HG02763 (cell line): ENCODE results near the gene NLGN1.

Source experiments
- ATAC-seq: cut with Tn5 transposase; IDR thresholded peaks from one replicate; pipeline ENCODE4 v1.9.1; 2021; ENCODE audit warnings: mild to moderate bottlenecking, moderate library complexity; ENCODE audit not compliant: unreplicated experiment

Gene NLGN1

DNA sequence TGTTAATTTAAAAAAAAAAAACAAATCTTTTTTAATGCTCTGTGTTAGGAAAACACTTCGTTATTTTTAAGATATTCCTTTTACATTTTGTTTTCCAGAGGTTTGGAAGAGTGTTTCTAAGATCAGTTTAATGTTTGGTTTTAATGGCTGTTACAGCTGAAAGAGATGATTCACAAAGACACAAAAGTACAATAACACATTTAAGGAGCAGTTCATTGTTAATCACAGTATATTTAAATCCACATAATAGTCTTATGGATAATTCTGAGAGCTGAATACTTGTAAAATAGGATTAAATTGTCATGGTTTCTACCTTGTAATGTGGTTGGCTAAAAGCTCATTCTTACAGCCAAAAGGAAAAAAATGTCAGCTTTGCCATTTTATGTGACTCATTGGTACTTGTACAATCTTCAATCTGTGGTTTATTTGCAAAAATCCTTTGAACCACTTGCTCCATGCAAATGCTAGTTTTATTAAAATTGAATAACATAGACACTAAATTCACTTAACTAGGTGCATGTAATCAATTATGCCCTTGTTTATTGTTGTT, 426.4 kb downstream of the NLGN1 start:
- no peak for ATAC-seq

DNA sequence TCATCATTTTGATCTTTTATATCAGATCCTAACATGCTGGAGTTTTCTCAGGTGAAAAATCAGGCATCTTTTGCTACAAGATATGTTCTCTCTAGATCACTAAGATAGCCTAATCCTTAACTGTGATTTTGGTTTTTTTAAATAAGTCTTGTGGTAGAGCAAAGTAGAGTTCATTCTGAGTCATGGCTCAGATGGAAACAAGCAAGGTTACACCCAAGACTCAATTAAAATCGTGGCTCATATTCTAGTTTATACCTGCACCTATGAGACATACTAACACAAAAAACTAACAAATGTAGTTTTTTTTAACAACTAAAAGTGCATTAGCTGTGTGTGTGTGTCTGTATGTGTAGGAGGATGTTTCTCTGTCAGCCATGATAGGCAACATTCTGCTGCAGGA, 428.2 kb downstream of the NLGN1 start:
- ATAC-seq, result no peak

DNA sequence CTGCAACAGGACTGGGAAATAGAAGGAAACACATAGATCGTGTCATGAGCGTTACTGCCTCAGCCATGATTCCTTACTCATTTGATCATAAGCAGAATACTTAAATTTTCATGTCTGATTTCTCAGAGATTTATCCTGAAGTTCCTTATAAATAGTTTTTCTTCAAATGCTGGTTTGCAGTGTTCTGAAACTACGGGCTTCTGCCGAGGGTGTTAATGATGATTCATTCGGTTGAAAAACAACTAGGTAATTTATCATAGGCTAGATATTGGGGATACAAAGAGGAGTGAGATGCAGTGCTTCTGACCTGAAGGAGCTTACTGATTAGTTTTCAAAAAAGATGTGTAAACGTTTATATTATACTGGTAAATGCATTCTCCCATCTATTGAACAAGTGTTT, 428.9 kb downstream of the NLGN1 start:
- ATAC-seq, result no peak

DNA sequence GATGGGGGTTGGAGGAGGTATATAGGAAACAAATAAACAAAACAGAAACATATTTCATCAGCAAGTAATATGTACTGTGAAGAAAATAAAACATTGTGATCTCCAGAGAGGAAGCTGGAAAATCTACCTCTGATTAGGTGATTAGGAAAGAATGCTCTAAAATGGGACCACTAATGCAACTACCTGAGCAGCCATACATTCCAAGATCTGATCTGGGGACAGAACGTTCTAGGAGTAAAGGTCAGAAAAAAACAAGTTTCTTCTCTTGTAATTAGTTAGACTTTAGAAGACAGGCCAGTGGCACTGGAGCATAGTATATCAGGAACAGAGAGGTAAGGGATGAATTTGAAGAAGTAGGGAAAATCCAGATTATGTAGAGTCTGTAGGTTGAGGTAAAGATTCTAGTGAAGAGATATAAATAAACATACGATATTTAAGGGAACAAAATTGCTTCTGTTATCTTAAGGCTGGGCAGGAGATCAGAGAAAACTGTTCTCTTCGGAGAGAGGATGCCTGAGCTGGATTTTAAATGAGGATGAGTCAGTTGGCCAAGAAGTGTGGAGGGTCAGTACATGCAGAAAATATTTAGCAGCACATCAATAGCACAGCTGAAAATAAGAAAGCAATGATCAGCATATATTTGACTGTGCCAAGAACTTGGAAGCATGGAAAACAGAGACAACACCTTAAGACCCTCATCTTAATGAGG, 429.5 kb downstream of the NLGN1 start:
- no peak for ATAC-seq

DNA sequence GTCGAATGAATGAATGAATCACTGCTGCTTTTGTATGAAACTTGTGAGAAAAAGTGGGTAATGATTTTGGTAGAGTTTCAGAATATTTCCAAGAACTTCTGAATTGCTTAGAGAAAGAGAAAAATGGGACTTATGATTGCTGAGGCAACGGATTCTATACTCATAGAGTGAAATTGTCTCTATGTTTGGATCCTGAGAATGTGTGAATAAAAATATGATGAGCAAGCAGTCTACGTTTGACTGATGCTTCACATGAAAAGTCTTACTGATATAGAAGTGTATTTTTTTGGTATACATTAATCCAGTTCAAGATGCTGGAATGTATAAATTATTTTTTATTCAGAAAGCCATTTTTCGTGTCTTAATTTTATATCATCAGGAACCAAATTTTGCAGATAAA, 441.1 kb downstream of the NLGN1 start:
- ATAC-seq, result no peak

DNA sequence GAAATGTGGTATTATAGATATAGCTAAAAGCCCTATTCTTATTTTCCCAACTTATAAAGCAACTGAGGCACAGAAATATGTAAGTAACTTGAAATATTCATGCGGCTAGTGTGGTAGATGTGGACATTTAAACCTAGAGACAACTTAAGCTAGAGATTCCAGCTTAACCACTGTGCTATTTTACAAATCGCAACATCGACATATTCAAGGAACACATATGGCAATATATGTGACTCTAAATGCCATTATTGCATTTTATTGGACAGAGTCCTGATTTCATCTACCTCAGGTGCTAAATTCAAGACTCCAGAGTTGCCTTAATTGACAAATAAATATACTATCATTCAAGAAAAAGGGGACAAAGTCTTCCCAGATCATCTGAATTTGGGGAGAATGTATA, 442.3 kb downstream of the NLGN1 start:
- no peak for ATAC-seq

DNA sequence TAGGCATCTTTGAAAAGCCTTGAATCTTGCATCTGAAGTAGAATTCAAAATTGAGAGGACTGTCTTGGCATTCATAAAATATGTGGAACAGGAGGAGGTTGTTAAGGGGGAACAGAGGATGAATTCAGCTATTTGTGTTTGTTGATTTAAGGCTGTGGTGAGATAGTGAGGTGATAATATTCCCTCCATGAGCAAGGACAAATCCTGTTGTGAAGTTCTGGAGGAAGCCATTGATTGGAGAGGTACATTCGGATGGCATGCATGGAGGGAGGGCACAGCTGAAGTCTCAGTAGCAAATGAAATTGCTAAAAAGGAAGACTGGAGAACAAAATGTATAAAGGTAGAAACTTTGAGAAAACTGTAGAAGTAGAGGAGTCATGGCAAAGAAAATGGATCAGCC, 443.8 kb downstream of the NLGN1 start:
- ATAC-seq, result no peak

DNA sequence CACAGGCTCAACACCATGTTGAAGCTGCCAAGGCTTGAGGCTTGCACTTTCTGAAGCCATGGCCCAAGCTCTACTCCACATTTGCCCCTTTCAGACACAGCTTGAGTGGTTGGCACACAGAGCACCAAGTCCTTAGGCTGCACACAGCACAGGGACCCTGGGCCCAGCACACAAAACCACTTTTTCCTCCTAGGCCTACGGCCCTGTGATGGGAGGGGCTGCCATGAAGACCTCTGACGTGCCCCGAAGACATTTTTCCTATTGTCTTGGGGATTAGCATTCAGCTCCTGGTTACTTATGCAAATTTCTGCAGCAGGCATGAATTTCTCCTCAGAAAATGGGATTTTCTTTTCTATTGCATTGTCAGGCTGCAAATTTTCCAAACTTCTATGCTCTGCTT, 445.5 kb downstream of the NLGN1 start:
- no peak for ATAC-seq

DNA sequence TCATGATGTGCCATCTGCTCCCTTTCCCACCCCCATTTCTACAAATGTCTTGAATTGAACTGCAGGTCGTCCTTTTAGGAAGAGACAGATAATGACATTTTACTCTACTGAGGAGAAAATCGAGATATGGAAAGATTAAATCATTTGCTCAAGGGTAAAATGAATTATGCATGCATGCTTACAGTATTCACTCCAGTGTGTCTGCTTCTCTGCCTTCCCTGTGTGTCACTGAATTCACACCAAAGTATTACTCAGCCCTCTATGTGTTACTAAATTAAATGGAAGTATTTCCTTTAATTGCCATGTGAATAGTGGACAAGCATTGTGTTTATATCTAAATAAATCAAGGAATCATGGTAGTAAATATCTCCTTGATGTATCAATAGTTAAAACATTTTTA, 449.0 kb downstream of the NLGN1 start:
- no peak for ATAC-seq

DNA sequence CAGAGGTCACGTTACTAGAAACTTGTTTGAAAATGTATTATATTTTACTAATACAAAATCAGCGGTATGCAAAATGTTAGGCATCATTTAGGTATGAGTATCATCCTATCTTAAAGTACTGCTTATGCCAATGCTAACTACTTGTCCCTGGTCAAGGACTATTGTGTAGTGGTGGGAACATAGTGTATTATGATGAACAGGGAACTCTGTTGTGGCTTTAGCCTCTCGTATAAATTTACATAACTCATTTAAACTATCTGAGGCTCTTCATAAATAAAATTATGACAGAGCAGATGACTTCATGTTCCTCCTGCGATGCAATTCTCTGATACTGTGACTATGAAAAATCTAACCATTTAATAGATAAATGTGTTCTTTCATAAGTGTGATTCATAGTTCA, 451.9 kb downstream of the NLGN1 start:
- no peak for ATAC-seq

DNA sequence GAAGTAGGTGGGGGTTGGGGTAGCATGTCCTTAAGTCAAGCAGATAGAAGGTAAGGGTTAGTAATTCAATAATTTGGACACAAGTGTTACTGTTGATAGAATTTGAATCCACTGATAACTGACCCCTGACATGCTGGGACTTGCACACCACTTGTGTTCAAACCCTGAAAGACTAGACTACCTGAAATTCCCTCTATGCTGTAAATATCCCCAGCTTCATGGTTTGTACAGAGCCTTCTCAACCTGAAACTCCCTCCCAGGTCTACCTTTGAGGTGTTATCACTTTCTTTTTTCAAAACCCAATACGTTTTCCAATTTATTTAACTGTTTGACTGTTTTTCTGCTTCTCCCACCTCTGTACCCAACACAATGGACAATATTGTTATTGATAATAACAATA, 459.6 kb downstream of the NLGN1 start:
- ATAC-seq, result no peak

DNA sequence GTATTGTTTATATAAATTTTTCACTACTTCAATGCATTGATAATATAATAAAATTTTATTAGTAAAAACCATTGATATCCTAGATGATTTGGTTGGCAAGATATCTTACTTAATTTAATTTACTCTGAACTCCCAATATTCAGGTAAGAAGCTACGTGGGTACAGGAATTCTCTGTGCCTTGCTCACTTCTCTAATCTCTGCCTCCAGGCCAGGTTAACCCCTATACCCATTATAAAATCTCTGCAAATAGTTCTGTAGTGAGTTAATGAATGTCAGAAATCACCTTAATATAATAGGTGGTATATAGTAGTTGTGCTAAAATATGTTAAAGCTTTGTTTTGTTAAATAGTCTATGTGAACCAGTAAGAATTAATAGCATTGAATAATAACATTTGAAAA, 465.2 kb downstream of the NLGN1 start:
- ATAC-seq, result no peak

DNA sequence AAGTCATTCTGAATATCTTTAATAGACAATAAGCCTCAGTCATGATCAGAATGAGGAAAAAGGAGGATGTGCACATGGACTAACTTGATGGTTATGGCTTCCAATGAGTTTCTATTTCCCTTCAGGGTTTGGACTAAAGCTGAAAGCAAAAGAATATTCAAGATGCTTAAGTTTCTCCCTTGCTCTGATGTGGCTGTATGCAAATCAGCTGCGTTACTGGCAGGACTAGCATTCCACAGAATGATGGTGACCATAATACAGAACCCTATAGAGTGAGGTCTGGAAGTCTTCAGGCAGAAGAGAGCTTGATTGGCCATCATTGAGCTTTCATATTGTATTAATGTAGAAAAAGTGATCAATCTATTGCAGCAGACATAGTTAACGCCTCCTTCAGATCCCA, 466.0 kb downstream of the NLGN1 start:
- ATAC-seq, result no peak

DNA sequence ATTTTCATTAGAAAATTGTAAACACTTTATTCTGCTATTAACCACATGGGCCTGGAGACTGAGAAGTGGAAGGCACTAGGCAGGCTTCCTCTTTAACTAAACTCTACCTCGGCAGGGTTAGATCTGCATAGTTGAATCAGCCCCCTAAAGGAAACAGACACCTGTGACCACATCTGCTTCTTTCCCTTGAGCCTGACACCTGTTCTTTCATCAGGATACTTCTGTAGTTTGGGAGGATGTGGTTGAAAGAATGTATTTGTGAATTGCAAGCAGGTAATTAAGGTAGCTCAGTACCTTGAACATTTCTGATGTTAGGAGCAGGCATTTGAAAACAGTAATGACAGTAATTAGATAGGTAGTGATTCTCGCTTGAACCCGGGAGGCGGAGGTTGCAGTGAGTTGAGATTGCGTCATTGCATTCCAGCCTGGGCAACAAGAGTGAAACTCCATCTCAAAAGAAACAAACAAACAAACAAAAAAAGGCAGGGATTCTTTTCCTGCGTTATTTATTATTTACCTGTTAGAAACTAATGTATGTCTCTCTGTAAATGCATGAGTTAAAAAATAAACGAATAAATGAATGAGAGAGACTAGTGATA, 468.5 kb downstream of the NLGN1 start:
- no peak for ATAC-seq

DNA sequence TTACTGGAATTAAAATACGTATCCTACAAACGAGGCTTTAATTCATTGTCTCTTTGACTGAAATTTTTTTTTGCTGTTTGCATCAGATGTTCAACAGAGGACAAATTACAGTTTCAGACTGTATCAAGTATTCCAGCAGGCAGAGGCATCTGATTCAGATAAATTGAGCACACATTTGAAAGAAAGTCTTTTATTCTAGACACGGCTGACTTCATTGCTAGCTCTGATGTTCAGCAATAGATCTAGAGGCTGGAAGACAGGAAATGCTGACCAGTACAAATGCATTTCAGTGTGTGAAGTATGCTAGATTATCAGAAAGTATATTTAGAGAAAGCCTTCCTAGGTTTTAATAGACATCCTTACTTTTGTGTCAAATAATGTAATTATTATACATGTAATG, 472.2 kb downstream of the NLGN1 start:
- no peak for ATAC-seq

DNA sequence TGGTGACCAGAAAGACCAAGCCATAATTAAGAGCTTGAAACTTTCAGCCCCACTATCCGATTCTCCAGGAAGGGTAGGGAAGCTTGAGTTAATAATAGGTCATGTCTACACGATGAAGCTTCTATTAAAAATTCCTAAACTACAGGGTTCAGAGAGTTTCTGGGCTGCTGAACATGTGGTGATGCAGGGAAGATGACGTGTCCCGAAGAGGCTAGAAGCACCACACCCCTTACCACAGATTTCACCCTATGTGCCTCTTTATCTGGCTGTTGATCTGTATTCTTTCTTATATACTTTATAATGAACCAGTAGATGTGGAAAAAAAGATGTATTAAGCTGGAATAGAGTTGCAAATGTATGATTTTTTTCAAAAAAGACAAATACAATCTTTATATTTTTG, 473.4 kb downstream of the NLGN1 start:
- ATAC-seq, result no peak

DNA sequence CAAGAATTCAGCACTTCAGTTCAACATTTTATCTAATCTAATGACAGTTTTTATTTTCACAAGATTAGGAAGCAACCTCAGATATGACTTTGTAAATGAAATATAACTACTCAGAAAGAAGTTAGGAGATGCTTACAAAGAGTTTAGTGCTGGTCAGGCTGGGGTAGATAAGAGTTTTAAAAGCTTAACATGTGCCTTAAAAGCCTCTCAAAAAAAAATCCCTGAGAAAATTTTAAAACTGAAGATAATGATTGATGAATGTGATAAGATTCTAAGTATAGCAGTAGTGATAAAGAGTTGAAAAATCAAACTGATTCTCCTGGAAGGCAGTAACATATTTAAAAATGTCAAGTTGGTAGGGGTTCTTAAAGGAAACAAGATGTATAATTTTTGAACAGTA, 478.2 kb downstream of the NLGN1 start:
- no peak for ATAC-seq

DNA sequence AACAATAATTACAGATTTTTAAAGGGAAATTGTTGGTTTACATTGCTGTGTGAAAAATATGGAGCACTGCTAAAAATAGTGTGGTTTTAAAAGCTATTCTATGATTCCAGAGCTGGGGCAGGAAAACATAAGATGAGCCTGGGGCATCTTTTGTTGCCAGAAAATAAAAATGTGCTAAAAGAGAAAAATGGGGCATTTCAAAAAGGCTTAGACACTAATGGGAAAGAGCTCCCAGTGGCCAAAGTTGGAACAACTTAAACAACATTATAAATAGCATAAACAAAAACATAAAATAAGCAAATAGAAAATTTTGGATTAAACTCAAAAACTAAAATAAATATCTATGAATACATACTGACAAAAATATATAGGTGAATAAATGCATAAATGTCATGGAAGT, 478.9 kb downstream of the NLGN1 start:
- ATAC-seq, result no peak

DNA sequence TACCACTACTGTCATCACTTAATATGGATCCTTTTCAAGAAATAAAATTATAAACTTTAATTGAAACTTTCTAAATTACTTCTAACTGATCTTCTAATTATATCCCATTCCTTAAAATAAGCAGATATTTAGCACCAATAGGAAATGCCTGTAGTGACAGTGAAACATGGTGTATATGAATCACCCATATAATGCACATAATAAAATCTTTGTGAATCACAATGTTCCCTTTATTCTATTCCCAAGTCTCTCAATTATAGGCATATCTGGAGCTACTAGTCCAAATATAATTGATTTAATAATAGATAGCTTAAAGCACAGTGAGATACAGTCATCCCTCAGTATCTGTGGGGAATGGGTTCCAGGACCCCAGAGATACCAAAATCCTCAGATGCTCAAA, 490.3 kb downstream of the NLGN1 start:
- no peak for ATAC-seq

DNA sequence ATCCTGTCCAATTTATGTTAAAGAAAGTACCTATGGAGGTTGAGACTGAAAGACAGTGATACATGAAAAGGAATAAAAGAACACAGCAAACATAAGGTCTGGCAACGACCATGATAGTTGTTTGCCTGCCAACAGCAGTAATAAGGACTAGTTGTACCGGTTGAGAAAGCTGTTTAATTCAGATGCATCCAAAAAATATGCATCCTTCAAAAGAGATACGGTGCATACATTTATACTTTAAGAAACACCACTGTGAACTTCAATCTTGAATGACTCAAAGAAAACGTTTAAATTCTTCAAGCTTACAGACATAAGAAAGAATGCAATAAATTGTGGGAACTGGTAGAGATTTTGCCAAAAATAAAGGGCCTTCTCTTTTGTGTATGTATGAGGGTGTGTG, 492.1 kb downstream of the NLGN1 start:
- no peak for ATAC-seq

DNA sequence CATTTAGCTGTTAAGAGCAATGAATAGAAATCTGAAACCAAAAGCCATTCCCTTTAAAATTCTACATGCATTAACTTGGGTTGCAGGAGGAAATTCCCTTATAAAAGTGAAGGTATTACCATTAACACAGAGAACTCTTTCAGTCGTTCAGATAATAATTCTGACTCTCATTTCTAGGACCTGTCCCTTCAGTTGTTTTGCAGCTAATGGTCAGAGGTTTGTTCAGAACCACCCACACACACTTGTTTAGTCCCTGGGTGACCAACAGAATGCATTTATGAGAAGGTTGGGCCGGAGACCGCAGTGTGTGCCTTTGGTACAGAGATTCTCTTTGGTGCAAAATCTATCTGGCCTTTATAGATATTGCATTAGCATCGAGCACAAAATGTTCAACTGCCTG, 492.5 kb downstream of the NLGN1 start:
- ATAC-seq, result no peak

DNA sequence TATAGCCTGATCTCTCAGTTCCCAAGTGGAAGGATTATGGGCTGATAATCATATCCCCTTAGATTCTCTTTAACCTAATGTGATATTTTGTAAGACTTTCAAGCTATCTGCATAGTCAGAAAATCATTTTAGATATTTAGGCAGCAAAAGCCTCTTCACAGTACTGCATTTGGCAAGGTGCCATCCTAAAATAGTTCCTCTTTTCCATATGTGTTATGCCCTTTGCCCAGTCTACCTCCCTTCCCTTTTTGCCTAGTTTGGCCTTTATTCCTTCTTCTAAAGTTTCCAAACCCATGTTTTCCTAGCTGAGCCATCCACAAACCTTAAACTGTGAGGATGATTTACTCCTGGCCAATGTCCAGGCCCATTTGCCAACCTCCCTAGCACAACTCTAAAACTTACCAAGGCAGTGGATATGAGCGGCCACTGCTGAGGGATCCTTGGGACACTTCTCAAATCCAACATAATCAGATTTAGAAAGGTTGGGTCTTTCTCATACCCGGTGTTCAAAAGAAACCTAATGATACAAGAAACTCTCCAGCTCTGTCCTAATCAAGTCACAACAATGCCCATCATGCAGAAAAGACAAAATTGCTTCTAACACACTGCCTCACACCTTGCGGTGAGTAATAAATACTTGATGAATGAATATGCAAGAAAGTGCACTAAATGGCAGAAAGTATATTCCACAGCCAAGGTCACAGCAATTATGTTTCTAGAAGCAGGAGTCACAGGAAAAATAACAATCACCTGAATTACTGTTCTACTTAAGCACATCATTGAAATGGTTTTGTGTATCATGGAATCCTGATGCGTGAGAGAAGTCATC, 493.9 kb downstream of the NLGN1 start:
- ATAC-seq, result no peak
